Esophagus muscularis mucosa (tissue), 4 donors: ENCODE measurements around the gene SOBP.

ENCODE experiments used
- CTCF ChIP-seq, 3 experiments: fragments of 200-600 bp in 2 of 3; fragments of 450-650 bp in 1 of 3; sonication (generic) in 2 of 3; IDR thresholded peaks; one replicate each; pipeline ENCODE4 v1.5.1; 2017 to 2019; ENCODE audit warnings: antibody characterized with exemption in 3 of 3, mild to moderate bottlenecking in 2 of 3, moderate library complexity in 1 of 3
- EP300 ChIP-seq: sonication (generic); formaldehyde crosslinking; IDR thresholded peaks from one replicate; pipeline ENCODE4 v1.6.1; 2017; ENCODE audit warnings: antibody characterized with exemption
- POLR2A ChIP-seq: fragments of 450-650 bp; IDR thresholded peaks from one replicate; pipeline ENCODE4 v1.6.1; 2017; ENCODE audit warnings: antibody characterized with exemption, moderate library complexity, mild to moderate bottlenecking, low read depth
- POLR2AphosphoS5 ChIP-seq, 2 donors: sonication (generic); formaldehyde crosslinking; IDR thresholded peaks; one replicate each; pipeline ENCODE4 v1.6.1; 2017; ENCODE audit warnings: antibody characterized with exemption in 2 of 2

DNA sequence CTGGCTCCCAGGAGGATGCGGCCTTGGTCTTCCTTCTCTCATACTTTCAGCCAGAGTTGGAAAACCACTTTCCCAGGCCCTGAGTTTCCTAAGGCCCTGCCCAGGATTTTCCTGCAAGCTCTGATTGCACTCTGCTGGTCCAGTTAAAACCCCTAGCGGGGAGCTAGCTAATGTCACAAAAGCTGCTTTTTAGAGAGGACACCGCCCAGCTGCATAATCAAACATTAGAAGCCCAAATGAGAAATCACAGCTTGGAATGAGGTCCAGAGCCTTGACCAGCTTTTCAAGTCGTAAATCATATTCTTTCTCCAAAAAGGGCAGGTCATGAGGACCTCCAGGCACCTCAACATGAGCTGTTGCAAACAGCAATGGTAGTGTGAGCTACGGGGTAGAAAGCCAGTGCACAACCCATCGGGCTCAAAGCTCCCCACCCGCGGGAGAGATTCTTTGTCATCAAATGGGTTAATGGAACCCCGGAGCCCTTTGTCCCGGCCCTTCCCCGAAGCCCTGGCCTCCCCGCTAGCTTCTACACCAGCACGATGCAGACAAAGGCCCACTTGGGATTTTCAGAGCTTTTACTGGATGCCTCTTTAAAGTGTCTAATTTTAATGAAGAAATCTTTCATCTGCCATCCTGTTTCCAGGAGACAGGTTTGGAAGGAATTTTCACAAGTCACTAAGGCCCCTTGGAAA is 200.2 kb downstream of the SOBP start:
- TF ChIP-seq POLR2A (no peak), CTCF (IDR thresholded peaks at IDR 0.05) (no peak), EP300 (no peak), POLR2AphosphoS5 (IDR thresholded peaks at IDR 0.05) (no peak)
